ENCODE measurements around the gene ARPC1A.

Gene ARPC1A

GRCh38 chr7:99380032-99380822 is 54.5 kb downstream of the ARPC1A start:
- no peak for DNase-seq (ENCODE audit: low spot score)
- no peak for TF ChIP-seq CTCF (IDR thresholded peaks at IDR 0.05)
- Histone ChIP-seq H3K4me3 (peak overlapping the region; percentile 51), H3K27ac (peak overlapping the region; percentile 81 to 84)

- H3K27ac ChIP-seq: peak overlapping the region; percentile 81 to 84
- H3K4me3 ChIP-seq: peak overlapping the region; percentile 51
- DNase-seq (ENCODE audit: low spot score): no peak
- TF ChIP-seq CTCF (IDR thresholded peaks at IDR 0.05): no peak
Observed at GRCh38 chr7:99380823-99381663, 55.3 kb downstream of the ARPC1A start.

GRCh38 chr7:99381664-99382075 is 56.0 kb downstream of the ARPC1A start:
- DNase-seq (ENCODE audit: low spot score): no peak
- peak overlapping the region in 1 of 2 donors; percentile 84 for H3K27ac ChIP-seq
- TF ChIP-seq CTCF (IDR thresholded peaks at IDR 0.05): no peak

GRCh38 chr7:99383203-99383602 is 57.5 kb downstream of the ARPC1A start:
- no peak for TF ChIP-seq CTCF (IDR thresholded peaks at IDR 0.05)
- Histone ChIP-seq H3K27ac (no peak overlapping the region), H3K4me3 (no peak overlapping the region)
- DNase-seq (ENCODE audit: low spot score): no peak

More at GRCh38 chr7:99381664-99382075, 56.0 kb downstream of the ARPC1A start:
- H3K4me3 ChIP-seq: no peak overlapping the region

GRCh38 chr7:99383791-99384370 is 58.2 kb downstream of the ARPC1A start:
- no peak for TF ChIP-seq CTCF (IDR thresholded peaks at IDR 0.05)
- Histone ChIP-seq H3K4me3 (no peak overlapping the region), H3K27ac (no peak overlapping the region)
- DNase-seq (ENCODE audit: low spot score): no peak

- TF ChIP-seq CTCF (IDR thresholded peaks at IDR 0.05): no peak
- DNase-seq (ENCODE audit: low spot score): no peak
- no peak overlapping the region for H3K4me3 ChIP-seq
- H3K27ac ChIP-seq: no peak overlapping the region
Observed at GRCh38 chr7:99384523-99384922, 58.8 kb downstream of the ARPC1A start.
